DND-41 (cell line): ENCODE data around the gene PRICKLE2.

Source experiments
- CTCF ChIP-seq: IDR thresholded peaks from 2 replicates; pipeline ENCODE4 v1.5.1; 2012; ENCODE audit warnings: borderline replicate concordance, low read length, moderate library complexity, mild to moderate bottlenecking; ENCODE audit not compliant: poor library complexity, severe bottlenecking; ENCODE audit errors: extremely low read depth
- EZH2 ChIP-seq: IDR thresholded peaks from 3 replicates; pipeline ENCODE4 v1.6.1; 2012; ENCODE audit warnings: borderline replicate concordance, low read depth, mild to moderate bottlenecking, moderate library complexity, low read length, inconsistent platforms; ENCODE audit not compliant: severe bottlenecking

- TF ChIP-seq CTCF, result no peak
- TF ChIP-seq EZH2, result no peak
Measured at GRCh38 chr3:64123931-64124330, 101.3 kb downstream of the PRICKLE2 start.
